ENCODE measurements around the gene ALKBH2. TPM values are rescaled to one million over a fixed set of nuclear protein-coding genes. Genes with fewer than 3 reads are reported as not detected.

Gene ALKBH2
- total and polyA plus RNA-seq, 2 of the 8 experiments (the other 6 are each of a cell fraction or from before 2014, with no cell fraction given) = 19.1 to 22.5 TPM

GRCh38 chr12:109052414-109053323 lies 40.6 kb downstream of the ALKBH2 start, which contains the start of gene USP30 (continued):
- TF ChIP-seq CTCF (IDR thresholded peaks at IDR 0.05; ENCODE audit: control extremely low read depth in 1 of 3, insufficient read depth in 1 of 3, low read depth in 1 of 3, low read length in 3 of 3) = no peak
- peak; percentile 42 for TF ChIP-seq MAX (IDR thresholded peaks at IDR 0.05)
- peak; percentile 75 for TF ChIP-seq TAF1 (IDR thresholded peaks at IDR 0.05; ENCODE audit: low read depth, low read length)
- TF ChIP-seq SP2 (IDR thresholded peaks at IDR 0.05; ENCODE audit: low read length) = no peak
- TF ChIP-seq POU5F1 (IDR thresholded peaks at IDR 0.05; ENCODE audit: low read depth, low read length) = no peak
- TF ChIP-seq SP1 (IDR thresholded peaks at IDR 0.05; ENCODE audit: low read depth, low read length) = peak; percentile 79
- TF ChIP-seq TAF7 (optimal IDR thresholded peaks at IDR 0.05; ENCODE audit: borderline replicate concordance, low read depth, low read length) = peak; percentile 55
- no peak for TF ChIP-seq POLR2AphosphoS5 (IDR thresholded peaks at IDR 0.05; ENCODE audit: low read depth, low read length)
- peak; percentile 72; the same call in 1 of the 2 replicates for TF ChIP-seq CREB1 (IDR thresholded peaks at IDR 0.05)
- TF ChIP-seq SAP30 (IDR thresholded peaks at IDR 0.05; ENCODE audit: insufficient read depth, insufficient replicate concordance, low read length) = peak; percentile 95
- no peak for TF ChIP-seq RXRA (IDR thresholded peaks at IDR 0.05; ENCODE audit: insufficient read depth, low read depth, low read length)
- TF ChIP-seq RFX5 (IDR thresholded peaks at IDR 0.05; ENCODE audit: borderline replicate concordance, low read depth, low read length) = no peak
- TF ChIP-seq BACH1 (IDR thresholded peaks at IDR 0.05; ENCODE audit: low read length) = no peak
- no peak for TF ChIP-seq EZH2 (IDR thresholded peaks at IDR 0.05; ENCODE audit: low read depth, low read length, severe bottlenecking)
- no peak for TF ChIP-seq MAFK (IDR thresholded peaks at IDR 0.05; ENCODE audit: low read depth, low read length)
- no peak for TF ChIP-seq CBX8 (IDR thresholded peaks at IDR 0.05; ENCODE audit: borderline replicate concordance, low read depth, low read length)
- peak; percentile 77 for TF ChIP-seq TBP (IDR thresholded peaks at IDR 0.05; ENCODE audit: low read depth, low read length)
- 0 out of 2 replicates have a peak, but pooled peaks have one; percentile 51 for TF ChIP-seq JUN (IDR thresholded peaks at IDR 0.05; ENCODE audit: low read depth, low read length)
- no peak for TF ChIP-seq NRF1 (IDR thresholded peaks at IDR 0.05; ENCODE audit: low read depth, low read length)
- TF ChIP-seq SIX5 (IDR thresholded peaks at IDR 0.05; ENCODE audit: low read depth, low read length) = peak; percentile 56; the same call in 1 of the 2 replicates
- no peak; the same call in 1 of the 2 replicates for TF ChIP-seq BRCA1 (IDR thresholded peaks at IDR 0.05; ENCODE audit: low read depth, low read length)

Measured in H1 (cell line).